Neural progenitor cell (in vitro differentiated cells): Measurements from ENCODE around the gene GP1BB. TPM values are rescaled to one million over a fixed set of nuclear protein-coding genes. Genes with fewer than 3 reads are reported as not detected.

Experiments
- DNase-seq: peaks from one replicate; pipeline ENCODE4 v3.0.0-alpha.2; 2016; ENCODE audit warnings: low spot score
- H2AFZ ChIP-seq: fragments of 200-600 bp; sonication (generic); replicated peaks from 2 replicates; pipeline ENCODE4 v1.6.1; 2016; ENCODE audit warnings: antibody characterized with exemption
- H3F3A ChIP-seq: fragments of 200-600 bp; sonication (generic); 2 replicates; pipeline ENCODE4 v1.6.1; 2016; ENCODE audit warnings: antibody characterized with exemption, low read depth
- H3K27ac ChIP-seq: fragments of 200-600 bp; sonication (generic); 2 replicates; pipeline ENCODE4 v1.5.1; 2016; ENCODE audit warnings: mild to moderate bottlenecking
- H3K27me3 ChIP-seq: fragments of 200-600 bp; sonication (generic); 2 replicates; pipeline ENCODE4 v1.6.1; 2016; ENCODE audit warnings: mild to moderate bottlenecking, moderate library complexity
- H3K36me3 ChIP-seq: fragments of 200-600 bp; sonication (generic); 2 replicates; pipeline ENCODE4 v1.5.1; 2016
- H3K4me1 ChIP-seq: fragments of 200-600 bp; sonication (generic); 2 replicates; pipeline ENCODE4 v1.6.1; 2016; ENCODE audit warnings: mixed run types
- H3K4me2 ChIP-seq: fragments of 200-600 bp; sonication (generic); 2 replicates; pipeline ENCODE4 v1.6.1; 2016
- H3K4me3 ChIP-seq: fragments of 200-600 bp; sonication (generic); 2 replicates; pipeline ENCODE4 v1.5.1; 2016
- H3K79me2 ChIP-seq: fragments of 200-600 bp; sonication (generic); 2 replicates; pipeline ENCODE4 v1.6.1; 2016; ENCODE audit warnings: low read depth
- H3K9ac ChIP-seq: fragments of 200-600 bp; sonication (generic); 2 replicates; pipeline ENCODE4 v1.6.1; 2016
- H3K9me3 ChIP-seq: fragments of 200-600 bp; sonication (generic); 2 replicates; pipeline ENCODE4 v1.5.1; 2016; ENCODE audit warnings: low read depth
- H4K20me1 ChIP-seq: fragments of 200-600 bp; sonication (generic); 2 replicates; pipeline ENCODE4 v1.6.1; 2016; ENCODE audit warnings: low read depth
- H3K27ac Mint-ChIP-seq: 3 replicates; pipeline ENCODE4 v1.8.0; 2021; ENCODE audit warnings: mixed read lengths
- H3K27me3 Mint-ChIP-seq: 2 replicates; pipeline ENCODE4 v1.8.0; 2022; ENCODE audit warnings: low read depth, mild to moderate bottlenecking, inconsistent platforms, moderate library complexity, mixed read lengths; ENCODE audit not compliant: insufficient read depth
- H3K36me3 Mint-ChIP-seq: 3 replicates; pipeline ENCODE4 v1.8.0; 2021; ENCODE audit warnings: mixed read lengths
- H3K4me1 Mint-ChIP-seq: 3 replicates; pipeline ENCODE4 v1.8.0; 2021; ENCODE audit warnings: mixed read lengths
- H3K4me3 Mint-ChIP-seq: 3 replicates; pipeline ENCODE4 v1.8.0; 2021; ENCODE audit warnings: mild to moderate bottlenecking, moderate library complexity, mixed read lengths
- H3K9me3 Mint-ChIP-seq: 3 replicates; pipeline ENCODE4 v1.8.0; 2020; ENCODE audit warnings: mixed read lengths
- CTCF ChIP-seq: fragments of 200-600 bp; sonication (generic); IDR thresholded peaks from 2 replicates; pipeline ENCODE4 v1.5.1; 2017; ENCODE audit warnings: antibody characterized with exemption, mild to moderate bottlenecking
- EZH2 ChIP-seq: fragments of 200-600 bp; sonication (generic); IDR thresholded peaks from 2 replicates; pipeline ENCODE4 v1.6.1; 2017; ENCODE audit warnings: antibody characterized with exemption, mild to moderate bottlenecking, moderate library complexity
- EZH2phosphoT487 ChIP-seq: fragments of 200-600 bp; sonication (generic); IDR thresholded peaks from 2 replicates; pipeline ENCODE4 v1.6.1; 2017; ENCODE audit warnings: antibody characterized with exemption
- total RNA-seq: library from RNA; depleted of rRNA; stranded (reverse); fragments of >200 nt; gene quantifications from 2 replicates; pipeline ENCODE4 v1.2.3, GENCODE V29; 2015; ENCODE audit warnings: low replicate concordance

GP1BB gene
- total RNA-seq, 1 donor from 2014 or later, result not detected

DNA sequence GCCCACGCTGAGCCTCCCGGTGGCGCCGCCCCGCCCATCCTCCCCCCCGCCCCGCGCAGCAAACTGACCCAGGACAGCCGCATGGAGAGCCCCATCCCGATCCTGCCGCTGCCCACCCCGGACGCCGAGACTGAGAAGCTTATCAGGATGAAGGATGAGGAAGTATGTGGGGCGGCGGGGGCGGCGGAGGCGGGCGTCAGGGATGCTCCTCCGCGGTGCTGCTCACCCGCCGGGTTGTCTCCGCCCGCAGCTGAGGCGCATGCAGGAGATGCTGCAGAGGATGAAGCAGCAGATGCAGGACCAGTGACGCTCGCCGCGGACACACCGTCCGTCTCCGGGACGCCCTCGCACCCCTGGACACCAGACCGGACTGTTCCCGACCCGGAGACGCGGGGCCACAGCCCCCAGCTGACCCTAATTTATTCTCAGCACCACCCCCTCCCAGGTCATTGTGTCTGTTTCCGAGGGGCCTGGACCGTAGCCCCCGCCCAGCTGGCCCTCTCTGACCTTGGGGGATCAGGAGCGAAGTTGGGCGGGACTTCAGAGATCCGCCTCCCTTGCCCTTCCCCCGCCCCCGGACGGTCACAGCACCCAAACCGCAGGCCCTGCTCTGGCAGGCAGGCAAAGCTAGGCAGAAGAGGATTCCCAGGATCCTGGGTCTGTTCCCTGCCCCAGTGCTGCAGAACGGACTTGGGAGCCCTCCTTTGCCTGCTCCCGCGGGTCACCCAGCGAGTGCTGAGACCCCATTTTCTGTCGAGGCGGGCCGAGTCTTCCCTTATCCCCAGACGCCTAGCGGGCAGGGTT is 959 bp upstream of the GP1BB start:
- no peaks in the 10 kb centered on the region for H3K9me3 ChIP-seq
- H3F3A ChIP-seq, result peaks cover 23% of the 10 kb centered on the region
- Mint-ChIP-seq H3K36me3 (peaks cover 20% of the 10 kb centered on the region), H3K27me3 (peaks cover 71% of the 10 kb centered on the region), H3K9me3 (peaks cover 20% of the 10 kb centered on the region), H3K4me3 (peak overlapping the region; percentile 52), H3K4me1 (peaks cover 27% of the 10 kb centered on the region), H3K27ac (no peak overlapping the region)
- peaks cover 56% of the 10 kb centered on the region for H4K20me1 ChIP-seq
- H3K27ac ChIP-seq, result no peak overlapping the region
- no peaks in the 10 kb centered on the region for H3K79me2 ChIP-seq
- H3K4me2 ChIP-seq, result peak overlapping the region; percentile 88
- peaks cover 31% of the 10 kb centered on the region for H3K4me1 ChIP-seq
- no peak overlapping the region for H2AFZ ChIP-seq
- H3K9ac ChIP-seq, result no peak overlapping the region
- peak overlapping the region; percentile 52 for H3K4me3 ChIP-seq
- peak; percentile 58 for TF ChIP-seq EZH2phosphoT487
- no peak for TF ChIP-seq EZH2
- peak; percentile 49 for DNase-seq
- no peaks in the 10 kb centered on the region for H3K36me3 ChIP-seq
- peaks cover 100% of the 10 kb centered on the region for H3K27me3 ChIP-seq

DNA sequence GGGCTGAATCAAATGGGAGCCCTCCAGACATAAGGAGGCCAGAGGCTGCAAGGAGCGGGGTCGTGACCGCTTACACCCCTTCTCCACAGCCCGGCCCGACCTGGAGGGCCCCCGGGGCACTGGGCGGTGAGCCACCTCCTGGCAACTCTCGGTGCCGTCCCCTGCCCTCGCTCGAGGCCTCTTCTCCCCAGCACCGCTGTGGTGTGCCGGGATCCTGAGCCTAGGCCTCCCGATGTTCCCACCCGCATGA is 432 bp upstream of the GP1BB start:
- peaks cover 100% of the 10 kb centered on the region for H3K27me3 ChIP-seq
- no peaks in the 10 kb centered on the region for H3K9me3 ChIP-seq
- H3K36me3 Mint-ChIP-seq, result peaks cover 20% of the 10 kb centered on the region
- H3K27ac ChIP-seq, result no peak overlapping the region
- H3K36me3 ChIP-seq, result no peaks in the 10 kb centered on the region
- H2AFZ ChIP-seq, result no peak overlapping the region
- H3K79me2 ChIP-seq, result no peaks in the 10 kb centered on the region
- no peak overlapping the region for H3K9ac ChIP-seq
- peaks cover 31% of the 10 kb centered on the region for H3K4me1 ChIP-seq
- H3K27me3 Mint-ChIP-seq, result peaks cover 75% of the 10 kb centered on the region
- DNase-seq, result peak; percentile 40
- TF ChIP-seq EZH2phosphoT487, result no peak
- no peak for TF ChIP-seq CTCF
- H3K27ac Mint-ChIP-seq, result no peak overlapping the region
- peak overlapping the region; percentile 52 for H3K4me3 ChIP-seq
- peaks cover 24% of the 10 kb centered on the region for H3K4me1 Mint-ChIP-seq
- H3F3A ChIP-seq, result peaks cover 19% of the 10 kb centered on the region
- peaks cover 56% of the 10 kb centered on the region for H4K20me1 ChIP-seq
- H3K9me3 Mint-ChIP-seq, result peaks cover 25% of the 10 kb centered on the region
- H3K4me2 ChIP-seq, result peak overlapping the region; percentile 88
- peak overlapping the region; percentile 81 for H3K4me3 Mint-ChIP-seq

- H3K36me3 ChIP-seq, result no peaks in the 10 kb centered on the region
- peaks cover 100% of the 10 kb centered on the region for H3K27me3 ChIP-seq
- peaks cover 26% of the 10 kb centered on the region for H3K4me1 ChIP-seq
- peak; percentile 93 for DNase-seq
- H3K79me2 ChIP-seq, result no peaks in the 10 kb centered on the region
- no peak overlapping the region for H3K27ac ChIP-seq
- peak overlapping the region; percentile 52 for H3K4me3 ChIP-seq
- H3K36me3 Mint-ChIP-seq, result peaks cover 20% of the 10 kb centered on the region
- H3K4me2 ChIP-seq, result peak overlapping the region; percentile 88
- peaks cover 85% of the 10 kb centered on the region for H3K27me3 Mint-ChIP-seq
- TF ChIP-seq CTCF (peak; percentile 59), EZH2phosphoT487 (no peak), EZH2 (peak; percentile 88)
- peaks cover 51% of the 10 kb centered on the region for H4K20me1 ChIP-seq
- H3K4me3 Mint-ChIP-seq, result peak overlapping the region; percentile 80
- peak overlapping the region; percentile 66 for H2AFZ ChIP-seq
- peaks cover 25% of the 10 kb centered on the region for H3K9me3 Mint-ChIP-seq
- H3K9ac ChIP-seq, result no peak overlapping the region
- H3F3A ChIP-seq, result peaks cover 19% of the 10 kb centered on the region
- H3K9me3 ChIP-seq, result no peaks in the 10 kb centered on the region
- peak overlapping the region; percentile 37 for H3K27ac Mint-ChIP-seq
- H3K4me1 Mint-ChIP-seq, result peaks cover 24% of the 10 kb centered on the region
Observed at GRCh38 chr22:19723983-19724827, 866 bp downstream of the GP1BB start.
